ENCODE data around the gene FBXO45.

- no peak for TF ChIP-seq CTCF (IDR thresholded peaks at IDR 0.05; ENCODE audit: poor library complexity)
- no peak for TF ChIP-seq EZH2 (IDR thresholded peaks at IDR 0.05; ENCODE audit: borderline replicate concordance)
Measured at GRCh38 chr3:196600359-196600758, 31.9 kb downstream of the FBXO45 start.
